ENCODE data around the gene GSTT2B.
"Not testable (repeated sequence)": the region's sequence is repeated elsewhere in the genome, so short reads cannot be mapped to it uniquely, and the experiment has no call there.

The GSTT2B gene

DNA sequence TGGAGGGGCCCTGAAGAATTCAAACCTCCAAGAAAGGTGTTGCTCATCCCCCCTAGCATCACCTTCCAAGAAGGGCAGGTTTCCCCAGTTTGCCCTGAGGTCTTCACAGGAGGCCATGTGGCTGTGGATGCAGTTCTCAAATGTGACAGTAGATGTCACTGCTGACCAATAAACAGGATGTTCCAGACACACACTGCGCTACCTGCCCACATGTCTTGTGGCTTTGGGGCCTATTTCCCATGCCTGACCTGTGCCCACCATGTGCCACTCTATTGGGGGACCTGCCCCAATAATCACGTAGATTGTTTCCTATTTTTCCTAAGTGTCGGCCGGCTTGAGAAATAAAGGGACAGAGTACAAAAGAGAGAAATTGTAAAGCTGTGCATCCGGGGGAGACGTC, 23.4 kb upstream of the GSTT2B start:
- no peak for DNase-seq (ENCODE audit: low read depth)

DNA sequence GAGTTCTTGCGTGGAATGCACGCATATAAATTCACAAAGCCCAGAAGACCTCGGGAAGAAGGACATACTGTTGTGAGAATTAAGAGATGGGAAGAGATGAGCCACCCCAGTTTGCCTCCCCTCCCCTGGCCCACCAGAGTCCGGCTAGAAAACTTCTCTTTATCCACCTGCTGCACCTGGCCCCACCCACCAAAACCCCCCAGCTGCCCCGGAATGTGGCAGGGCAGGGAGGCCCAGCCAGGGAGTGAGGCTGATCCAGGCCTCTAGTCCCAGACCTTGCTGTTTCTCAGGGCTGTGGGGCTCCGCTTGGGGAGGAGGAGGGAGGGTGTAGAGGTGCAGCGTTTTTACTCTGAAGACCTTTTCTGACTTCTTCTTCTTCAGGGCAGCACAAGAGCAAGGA, 19.6 kb upstream of the GSTT2B start:
- DNase-seq (ENCODE audit: low read depth) = not testable (repeated sequence)

DNA sequence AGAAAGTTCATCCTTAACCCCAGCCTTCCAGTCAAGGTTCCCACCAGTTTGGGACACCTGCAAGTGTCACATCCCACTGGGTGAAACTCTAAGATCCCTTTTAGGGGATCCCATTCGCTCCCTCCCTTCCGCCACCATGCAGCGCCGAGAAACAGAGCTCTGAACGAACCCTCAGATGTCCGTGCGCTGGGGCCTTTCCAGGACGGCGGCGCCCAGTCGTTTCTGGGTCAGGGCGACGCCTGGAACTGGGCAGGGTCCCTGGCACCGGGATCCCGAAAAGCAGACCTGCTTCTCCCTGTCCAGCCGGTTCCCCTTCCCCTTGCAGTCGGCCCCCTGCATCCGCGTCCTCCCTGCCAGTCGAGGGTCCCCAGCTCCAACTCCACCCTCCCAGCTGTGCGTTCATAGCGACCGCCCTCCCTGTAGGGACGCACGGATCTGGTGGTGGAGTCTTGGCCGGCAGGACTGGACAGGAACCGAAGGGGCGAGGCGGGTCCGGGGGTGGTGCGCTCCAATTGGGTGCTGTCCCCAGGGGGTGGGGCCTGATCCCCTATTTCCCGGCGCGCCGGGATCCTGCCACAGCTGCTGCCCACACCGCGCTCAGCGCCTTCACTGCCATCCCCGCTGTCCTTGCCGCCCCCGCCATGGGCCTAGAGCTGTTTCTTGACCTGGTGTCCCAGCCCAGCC, 18.7 kb upstream of the GSTT2B start, which contains the start of gene GSTT2:
TSS of gene GSTT2 (plus strand) at position 578 of the 684 bp plus-strand sequence.
- not testable (repeated sequence) for DNase-seq (ENCODE audit: low read depth)

DNA sequence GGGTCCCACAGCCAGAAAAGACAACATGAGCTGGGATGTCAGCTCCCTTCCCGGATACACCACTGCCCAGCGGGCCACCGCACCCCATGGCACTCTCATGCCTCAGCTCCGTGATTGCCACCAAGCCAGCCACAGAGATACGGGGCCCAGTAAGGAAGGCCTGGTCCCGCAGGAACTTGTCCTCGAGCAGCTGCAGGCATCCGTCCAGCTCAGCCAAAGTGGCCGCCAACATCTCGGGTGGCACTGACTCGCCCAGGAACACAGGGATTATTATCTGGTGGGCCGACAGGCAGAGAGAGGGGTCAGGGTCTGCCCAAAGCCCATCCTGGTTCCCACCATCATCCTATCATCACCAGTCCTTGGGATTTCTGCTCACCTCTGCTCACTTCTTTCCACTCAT, 16.3 kb upstream of the GSTT2B start:
- not testable (repeated sequence) for DNase-seq (ENCODE audit: low read depth)

DNA sequence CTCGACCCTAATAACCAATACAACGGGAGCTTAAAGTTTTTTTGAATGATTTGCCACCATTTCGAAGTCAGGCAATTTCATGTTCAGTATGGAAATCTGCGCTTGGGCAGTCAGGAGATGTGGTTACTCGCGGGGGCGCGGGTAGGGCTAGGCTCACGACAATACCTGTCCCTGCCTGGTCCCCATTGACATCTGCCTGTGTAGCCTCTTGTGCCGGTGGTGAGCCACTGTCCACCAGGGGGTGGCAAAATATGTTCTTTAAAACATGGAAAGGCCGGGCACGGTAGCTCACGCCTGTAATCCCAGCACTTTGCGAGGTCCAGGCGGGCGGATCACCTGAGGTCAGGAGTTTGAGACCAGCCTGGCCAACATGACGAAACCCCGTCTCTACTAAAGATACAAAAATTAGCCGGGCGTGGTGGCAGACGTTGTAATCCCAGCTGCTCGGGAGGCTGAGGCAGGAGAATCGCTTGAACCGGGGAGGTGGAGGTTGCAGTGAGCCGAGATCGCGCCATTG, 13.9 kb upstream of the GSTT2B start:
- DNase-seq (ENCODE audit: low read depth) = not testable (repeated sequence)

DNA sequence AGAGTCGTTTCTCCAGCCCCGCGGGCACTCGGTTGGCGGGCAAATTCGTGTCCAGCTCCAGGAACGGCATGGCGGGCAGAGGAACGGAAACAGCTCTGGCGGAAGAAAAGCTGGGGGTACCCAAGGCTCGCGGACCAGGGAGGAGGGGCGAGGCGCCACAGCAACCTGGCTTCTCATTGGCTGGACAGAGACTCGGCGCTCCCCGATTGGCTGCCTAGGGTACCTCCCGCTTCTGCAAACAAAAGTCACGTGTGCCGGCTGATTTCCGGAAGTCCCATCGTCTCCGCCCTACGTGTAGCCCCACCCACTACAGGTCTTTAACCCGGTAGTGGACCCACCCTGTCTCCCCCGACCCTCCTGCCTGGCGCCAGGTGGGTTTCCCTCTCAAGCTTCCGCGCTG, 13.3 kb upstream of the GSTT2B start, which contains the start of gene DDT:
TSS of gene DDT (minus strand) at position 97 of the 400 bp plus-strand sequence. CDS start at position 70, 27 bp downstream.
- not testable (repeated sequence) for DNase-seq (ENCODE audit: low read depth)

DNA sequence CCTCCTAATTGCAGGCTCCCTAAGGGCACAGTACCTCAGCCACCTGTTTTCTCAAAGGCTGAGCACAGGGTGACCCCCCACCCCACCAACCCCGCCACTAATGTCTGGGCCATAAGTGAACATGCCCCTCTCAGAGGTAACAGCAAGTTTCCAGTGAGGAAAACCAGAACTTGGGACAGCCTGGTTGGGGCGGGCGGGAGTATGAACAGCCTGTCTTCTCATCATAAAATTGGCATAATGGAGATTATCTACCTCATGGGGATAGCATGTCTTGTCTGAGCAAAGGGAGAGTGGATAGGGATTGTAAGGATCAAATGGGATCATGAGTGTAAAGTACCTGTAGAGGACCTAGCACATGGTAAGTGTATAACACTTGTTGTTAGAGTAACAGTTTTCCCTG, 10.9 kb upstream of the GSTT2B start:
- DNase-seq (ENCODE audit: low read depth) = not testable (repeated sequence)

DNA sequence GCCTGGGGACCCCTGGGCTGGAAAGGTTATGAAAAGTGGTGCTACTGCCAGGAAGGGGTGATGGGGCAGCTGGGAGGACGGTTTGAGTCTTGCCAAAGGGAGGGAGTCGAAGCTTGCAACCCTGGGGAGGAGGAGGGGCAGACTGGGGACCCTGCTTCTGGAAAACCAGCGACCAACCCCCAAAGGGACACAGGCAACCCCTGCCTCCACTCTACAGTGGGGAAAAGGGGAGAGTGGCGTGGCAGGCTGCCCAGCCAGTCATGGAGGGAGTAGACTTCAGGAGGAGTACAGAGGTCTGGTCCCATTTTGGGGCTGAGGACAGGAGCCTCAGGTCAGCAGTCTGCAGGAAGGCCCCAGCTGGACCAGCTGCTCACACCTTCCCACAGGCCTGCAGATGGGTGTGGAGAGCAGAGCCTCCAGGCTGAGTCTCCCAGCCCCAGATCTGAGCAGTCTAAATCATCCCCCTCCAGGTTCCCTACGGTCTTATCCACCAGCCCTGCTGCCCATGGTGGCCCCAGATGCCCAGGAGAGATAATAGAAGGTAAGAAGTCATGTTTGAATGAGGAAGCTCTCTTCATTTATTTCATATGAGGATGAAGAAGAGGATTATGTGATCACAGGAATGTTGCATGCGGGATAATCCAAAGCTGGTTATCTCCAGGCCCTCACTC, 10.0 kb upstream of the GSTT2B start:
- no peak for DNase-seq (ENCODE audit: low read depth)

DNA sequence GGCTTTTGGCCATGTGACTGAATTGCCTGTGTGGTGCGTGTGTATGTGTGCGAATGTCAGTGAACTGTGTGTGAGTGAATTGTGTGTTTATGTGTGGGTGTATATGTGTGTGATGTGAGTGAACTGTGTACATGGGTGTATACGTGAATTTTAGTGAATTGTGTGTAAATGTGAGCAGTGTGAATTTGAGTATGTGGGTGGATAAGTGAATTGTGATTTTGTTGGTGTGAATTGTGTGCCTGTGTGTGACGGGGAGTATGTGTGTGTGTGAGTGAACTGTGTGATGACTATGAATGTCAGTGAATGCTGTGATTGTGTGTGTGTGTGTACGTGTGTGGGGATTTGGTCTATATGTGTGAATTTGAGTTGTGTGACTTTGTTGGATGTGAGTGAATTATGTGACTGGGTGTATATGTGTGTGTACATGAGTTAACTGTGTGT, 9.2 kb upstream of the GSTT2B start:
- DNase-seq (ENCODE audit: low read depth) = no peak

DNA sequence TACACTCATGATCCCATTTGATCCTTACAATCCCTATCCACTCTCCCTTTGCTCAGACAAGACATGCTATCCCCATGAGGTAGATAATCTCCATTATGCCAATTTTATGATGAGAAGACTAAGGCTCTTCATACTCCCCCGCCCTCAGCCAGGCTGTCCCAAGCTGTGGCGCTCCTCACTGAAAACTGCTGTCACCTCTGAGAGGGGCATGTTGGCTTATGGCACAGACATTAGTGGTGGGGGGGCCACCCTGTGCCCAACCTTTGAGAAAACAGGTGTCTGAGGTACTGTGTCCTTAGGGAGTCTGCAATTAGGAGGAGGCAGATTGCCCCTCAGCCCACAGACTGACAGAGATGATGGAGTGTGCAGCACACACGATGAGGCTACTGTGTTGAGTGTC, 8.1 kb upstream of the GSTT2B start:
- no peak for DNase-seq (ENCODE audit: low read depth)

DNA sequence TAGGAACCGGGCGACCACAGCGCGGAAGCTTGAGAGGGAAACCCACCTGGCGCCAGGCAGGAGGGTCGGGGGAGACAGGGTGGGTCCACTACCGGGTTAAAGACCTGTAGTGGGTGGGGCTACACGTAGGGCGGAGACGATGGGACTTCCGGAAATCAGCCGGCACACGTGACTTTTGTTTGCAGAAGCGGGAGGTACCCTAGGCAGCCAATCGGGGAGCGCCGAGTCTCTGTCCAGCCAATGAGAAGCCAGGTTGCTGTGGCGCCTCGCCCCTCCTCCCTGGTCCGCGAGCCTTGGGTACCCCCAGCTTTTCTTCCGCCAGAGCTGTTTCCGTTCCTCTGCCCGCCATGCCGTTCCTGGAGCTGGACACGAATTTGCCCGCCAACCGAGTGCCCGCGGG, 5.6 kb upstream of the GSTT2B start, which contains the start of gene DDTL:
TSS of gene DDTL (plus strand) at position 321 of the 400 bp plus-strand sequence. CDS start at position 348, 27 bp downstream.
- DNase-seq (ENCODE audit: low read depth) = not testable (repeated sequence)

DNA sequence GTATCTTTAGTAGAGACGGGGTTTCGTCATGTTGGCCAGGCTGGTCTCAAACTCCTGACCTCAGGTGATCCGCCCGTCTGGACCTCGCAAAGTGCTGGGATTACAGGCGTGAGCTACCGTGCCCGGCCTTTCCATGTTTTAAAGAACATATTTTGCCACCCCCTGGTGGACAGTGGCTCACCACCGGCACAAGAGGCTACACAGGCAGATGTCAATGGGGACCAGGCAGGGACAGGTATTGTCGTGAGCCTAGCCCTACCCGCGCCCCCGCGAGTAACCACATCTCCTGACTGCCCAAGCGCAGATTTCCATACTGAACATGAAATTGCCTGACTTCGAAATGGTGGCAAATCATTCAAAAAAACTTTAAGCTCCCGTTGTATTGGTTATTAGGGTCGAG, 5.1 kb upstream of the GSTT2B start:
- not testable (repeated sequence) for DNase-seq (ENCODE audit: low read depth)

DNA sequence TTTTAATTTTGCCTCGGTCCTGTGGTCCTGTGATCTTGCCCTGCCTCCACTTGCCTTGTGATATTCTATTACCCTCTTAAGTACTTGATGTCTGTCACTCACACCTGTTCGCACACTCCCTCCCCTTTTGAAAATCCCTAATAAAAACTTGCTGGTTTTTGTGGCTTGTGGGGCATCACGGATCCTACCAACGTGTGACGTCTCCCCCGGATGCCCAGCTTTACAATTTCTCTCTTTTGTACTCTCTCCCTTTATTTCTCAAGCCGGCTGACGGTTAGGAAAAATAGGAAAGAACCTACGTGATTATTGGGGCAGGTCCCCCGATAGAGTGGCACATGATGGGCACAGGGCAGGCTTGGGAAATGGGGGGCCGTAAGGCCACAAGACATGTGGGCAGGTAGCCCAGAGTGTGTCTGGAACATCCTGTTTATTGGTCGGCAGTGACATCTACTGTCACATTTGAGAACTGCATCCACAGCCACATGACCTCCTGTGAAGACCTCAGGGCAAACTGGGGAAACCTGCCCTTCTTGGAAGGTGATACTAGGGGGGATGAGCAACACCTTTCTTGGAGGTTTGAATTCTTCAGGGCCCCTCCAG, 4.6 kb downstream of the GSTT2B start:
- DNase-seq (ENCODE audit: low read depth) = peak; percentile 78

DNA sequence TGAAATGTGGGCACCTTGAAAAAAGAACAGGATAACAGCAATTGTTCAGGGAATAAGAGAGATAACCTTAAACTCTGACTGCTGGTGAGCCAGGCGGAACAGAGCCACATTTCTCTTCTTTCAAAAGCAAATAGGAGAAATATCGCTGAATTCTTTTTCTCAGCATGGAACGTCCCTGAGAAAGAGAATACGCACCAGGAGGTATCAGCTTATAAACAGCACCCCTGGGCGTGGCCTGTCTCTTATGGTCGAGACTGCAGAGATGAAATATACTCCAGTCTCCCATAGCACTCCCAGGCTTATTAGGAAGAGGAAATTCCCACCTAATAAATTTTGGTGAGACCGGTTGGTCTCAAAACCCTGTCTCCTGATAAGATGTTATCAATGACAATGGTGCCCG, 5.1 kb downstream of the GSTT2B start:
- DNase-seq (ENCODE audit: low read depth) = not testable (repeated sequence)

DNA sequence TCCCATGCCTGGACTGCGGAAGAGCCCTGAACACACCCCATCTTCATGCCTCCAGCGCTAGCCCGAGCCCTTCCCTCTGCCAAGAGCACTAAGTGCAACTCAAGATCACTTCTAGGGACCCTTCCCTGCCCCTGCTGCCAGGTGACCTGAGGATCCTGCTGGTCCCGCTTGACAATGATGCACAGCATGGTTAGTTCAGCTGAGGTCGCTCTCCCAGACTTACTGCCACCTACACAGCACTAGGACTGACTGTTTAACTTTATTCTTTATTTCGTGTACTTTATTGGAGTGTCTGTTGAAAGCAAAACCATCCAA, 6.0 kb downstream of the GSTT2B start:
- DNase-seq (ENCODE audit: low read depth) = not testable (repeated sequence)

DNA sequence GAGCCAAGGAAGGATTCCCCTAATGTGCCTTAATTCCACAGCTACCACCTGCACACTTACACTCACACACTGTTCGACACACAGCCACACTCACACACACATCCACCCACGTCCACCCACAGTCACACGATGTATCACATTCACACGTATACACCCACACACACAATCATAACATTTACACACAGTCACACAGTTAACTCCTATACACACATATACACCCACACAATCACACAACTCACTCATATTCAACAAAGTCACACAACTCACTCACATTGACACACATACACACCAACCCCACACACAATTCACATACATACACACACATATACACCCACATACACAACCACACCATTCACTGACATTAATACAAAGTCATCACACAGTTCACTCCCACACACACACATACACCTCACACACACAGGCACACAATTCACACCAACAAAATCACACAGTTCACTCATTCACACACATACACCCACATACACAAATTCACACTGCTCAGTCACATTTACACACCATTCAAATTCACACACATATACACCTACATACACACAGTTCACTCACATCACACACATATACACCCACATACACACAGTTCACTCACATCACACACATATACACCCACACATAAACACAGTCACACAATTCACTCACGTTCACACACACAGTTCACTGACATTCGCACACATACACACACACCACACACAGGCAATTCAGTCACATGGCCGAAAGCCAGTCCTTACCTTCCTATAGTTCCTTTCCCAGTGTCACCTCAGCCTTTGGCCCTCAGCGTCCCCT, 6.6 kb downstream of the GSTT2B start:
- not testable (repeated sequence) for DNase-seq (ENCODE audit: low read depth)

DNA sequence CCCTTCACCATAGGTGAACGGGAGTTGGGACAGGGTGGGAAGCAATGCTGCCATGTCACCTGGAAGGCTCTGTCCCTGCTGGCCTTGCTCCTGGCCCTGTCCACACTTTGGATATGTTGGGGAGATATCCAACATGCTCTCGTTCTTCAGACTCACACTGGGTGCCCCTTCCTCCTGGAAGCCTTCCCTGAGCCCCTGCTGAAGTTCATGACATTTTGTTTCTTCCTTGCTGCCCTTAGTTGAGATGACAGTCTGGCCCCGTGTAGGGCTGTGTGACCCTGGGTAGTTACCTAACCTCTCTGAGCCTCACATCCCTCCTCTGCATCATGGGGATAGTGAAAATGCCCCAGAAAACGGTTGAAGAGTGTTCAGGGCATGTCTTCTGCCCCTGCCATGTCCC, 7.5 kb downstream of the GSTT2B start:
- not testable (repeated sequence) for DNase-seq (ENCODE audit: low read depth)

DNA sequence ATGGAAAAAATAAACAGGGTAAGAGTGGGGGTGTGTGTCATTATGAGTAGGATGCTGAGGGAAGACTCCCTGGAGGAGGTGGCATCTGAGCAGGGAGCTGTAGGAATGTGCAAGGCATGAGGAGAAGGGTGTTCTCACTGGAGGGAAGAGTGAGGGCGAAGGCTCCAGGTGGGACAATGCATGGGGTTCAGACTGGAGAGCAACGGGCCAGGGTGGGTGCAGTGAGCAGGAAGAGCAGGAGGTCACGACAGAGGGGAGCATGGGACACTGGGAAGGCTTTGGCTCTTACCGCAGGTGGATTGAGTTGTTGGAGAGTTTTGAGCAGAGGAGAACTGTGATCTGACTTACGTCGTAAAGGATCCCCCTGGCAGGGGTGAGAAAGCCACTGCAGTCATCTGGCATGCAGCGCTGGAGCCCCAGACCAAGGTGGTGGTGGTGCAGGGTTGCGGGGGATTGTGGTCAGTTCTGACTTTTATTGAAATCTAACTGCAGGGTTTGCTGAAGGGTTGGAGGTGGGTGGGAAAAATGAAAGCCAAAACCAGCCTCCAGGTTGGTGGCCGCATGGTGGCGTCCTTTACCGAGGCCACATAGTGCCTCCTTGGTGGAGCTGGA, 8.1 kb downstream of the GSTT2B start:
- not testable (repeated sequence) for DNase-seq (ENCODE audit: low read depth)

DNA sequence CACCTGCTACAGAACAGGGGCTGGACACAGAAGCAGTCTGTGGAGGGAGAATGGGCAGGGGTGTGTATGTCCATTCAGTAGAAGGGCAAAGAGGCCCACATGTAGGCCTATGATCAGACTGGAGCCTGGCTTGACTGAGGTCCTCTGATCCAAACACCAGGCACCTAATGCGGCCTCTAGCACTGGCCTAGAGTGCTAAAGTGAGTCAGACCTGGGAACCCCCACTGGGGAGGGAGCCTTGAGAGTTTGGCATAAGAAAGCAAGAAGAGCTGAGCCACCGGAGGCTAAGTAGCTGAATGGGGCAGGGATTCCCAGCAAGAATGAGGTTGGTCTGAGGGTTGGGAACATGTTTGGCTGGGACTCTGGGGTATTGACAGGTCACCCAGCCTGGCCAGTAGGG, 9.6 kb downstream of the GSTT2B start:
- not testable (repeated sequence) for DNase-seq (ENCODE audit: low read depth)

DNA sequence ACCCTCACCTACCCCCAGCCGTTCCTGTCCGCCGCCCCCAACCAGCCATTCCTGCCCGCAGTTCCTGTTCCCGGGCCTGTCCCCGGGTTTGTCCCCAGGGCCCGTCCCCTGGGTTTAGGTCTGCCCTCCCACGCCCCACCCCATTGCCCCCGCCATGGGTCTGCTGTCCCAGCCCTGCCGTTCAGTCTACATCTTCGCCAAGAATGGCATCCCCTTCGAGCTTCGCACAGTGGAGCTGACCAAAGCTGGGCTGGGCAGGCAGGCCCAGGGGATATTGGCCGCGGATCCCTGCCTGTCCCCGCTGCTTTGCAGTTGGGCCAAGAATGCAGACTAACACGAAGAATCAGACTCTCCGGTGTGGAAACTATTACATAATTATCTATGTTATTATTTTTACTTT, 11.2 kb downstream of the GSTT2B start:
- not testable (repeated sequence) for DNase-seq (ENCODE audit: low read depth)

DNA sequence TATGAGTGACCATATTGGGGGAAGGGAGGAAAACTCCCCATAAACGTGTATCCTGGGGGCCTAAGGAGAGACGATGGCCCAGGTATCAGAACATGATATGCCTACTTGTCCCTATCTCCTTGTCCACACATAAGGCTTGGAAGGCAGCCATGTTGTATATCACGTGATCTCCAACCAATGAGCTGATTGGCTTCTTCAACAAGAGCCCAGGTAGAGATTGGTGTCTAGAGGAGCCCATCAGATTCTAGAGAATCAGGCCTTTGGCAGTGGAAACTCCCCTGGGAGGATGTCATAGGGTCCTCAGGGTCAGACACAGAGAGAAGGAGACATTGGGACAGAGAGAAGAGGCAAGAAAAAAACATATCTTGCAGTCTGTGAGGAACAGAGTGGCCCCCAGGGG, 13.6 kb downstream of the GSTT2B start:
- DNase-seq (ENCODE audit: low read depth) = not testable (repeated sequence)

Measured in activated T-cell treated with anti-CD3 and anti-CD28 coated beads for 24 hours (primary cell).